HepG2 (cell line): Measurements from ENCODE around the gene LIPC. TPM values are rescaled to one million over a fixed set of nuclear protein-coding genes. Genes with fewer than 3 reads are reported as not detected.

Experiments
- ATF7 ChIP-seq, 2 experiments: fragments of 450-650 bp in 1 of 2; sonication (generic) in 1 of 2; formaldehyde crosslinking in 1 of 2; IDR thresholded peaks; 2 replicates each; pipeline versions ENCODE4 v1.4.0 to v1.6.1; 2016 to 2020; ENCODE audit warnings: antibody characterized with exemption in 1 of 2, mild to moderate bottlenecking in 1 of 2, missing genetic modification reagents in 1 of 2
- CENPX ChIP-seq: sonication (generic); formaldehyde crosslinking; IDR thresholded peaks from 2 replicates; pipeline ENCODE4 v1.9.0; 2021; ENCODE audit warnings: mild to moderate bottlenecking, missing genetic modification reagents, moderate library complexity
- CREM ChIP-seq, 2 experiments: sonication (generic) in 1 of 2; formaldehyde crosslinking in 1 of 2; IDR thresholded peaks; 2 replicates each; pipeline versions ENCODE4 v1.4.0 to v1.6.1; 2016 to 2020; ENCODE audit warnings: antibody characterized with exemption in 1 of 2, mild to moderate bottlenecking in 1 of 2, missing genetic modification reagents in 1 of 2
- KLF11 ChIP-seq: IDR thresholded peaks from 2 replicates; pipeline ENCODE4 v1.6.1; 2016; ENCODE audit warnings: missing compliant biosample characterization
- MEIS1 ChIP-seq: sonication (generic); formaldehyde crosslinking; IDR thresholded peaks from 2 replicates; pipeline ENCODE4 v1.9.0; 2021; ENCODE audit warnings: mild to moderate bottlenecking, missing genetic modification reagents, moderate library complexity, borderline replicate concordance
- POLR2AphosphoS2 ChIP-seq: IDR thresholded peaks from 2 replicates; pipeline ENCODE4 v1.6.1; 2011; ENCODE audit warnings: low read depth, low read length, improper control_type of control experiment
- RXRA ChIP-seq: sonication (generic); formaldehyde crosslinking; IDR thresholded peaks from 2 replicates; pipeline ENCODE4 v1.5.1; 2020; ENCODE audit warnings: missing genetic modification reagents
- TBX2 ChIP-seq: sonication (generic); formaldehyde crosslinking; IDR thresholded peaks from 2 replicates; pipeline ENCODE4 v1.5.0; 2020; ENCODE audit warnings: missing genetic modification reagents, mild to moderate bottlenecking, borderline replicate concordance
- TRIM24 ChIP-seq: sonication (generic); formaldehyde crosslinking; IDR thresholded peaks from 2 replicates; pipeline ENCODE4 v1.8.0; 2022; ENCODE audit warnings: mild to moderate bottlenecking, missing genetic modification reagents
- XBP1 ChIP-seq: sonication (generic); formaldehyde crosslinking; IDR thresholded peaks from 2 replicates; pipeline ENCODE4 v1.5.0; 2020; ENCODE audit warnings: missing genetic modification reagents
- ZFAT ChIP-seq: sonication (generic); formaldehyde crosslinking; conservative IDR thresholded peaks from 2 replicates; pipeline ENCODE4 v1.8.1; 2023; ENCODE audit warnings: missing genetic modification reagents, inconsistent platforms
- ZNF253 ChIP-seq: sonication (generic); formaldehyde crosslinking; IDR thresholded peaks from 2 replicates; pipeline ENCODE4 v1.8.0; 2022; ENCODE audit warnings: mild to moderate bottlenecking, missing genetic modification reagents, borderline replicate concordance
- ZNF354B ChIP-seq: sonication (generic); formaldehyde crosslinking; IDR thresholded peaks from 2 replicates; pipeline ENCODE4 v1.8.0; 2022; ENCODE audit warnings: mild to moderate bottlenecking, missing genetic modification reagents
- ZNF672 ChIP-seq: sonication (generic); formaldehyde crosslinking; IDR thresholded peaks from 2 replicates; pipeline ENCODE4 v1.8.1; 2022; ENCODE audit warnings: missing genetic modification reagents
- ZNF746 ChIP-seq: sonication (generic); formaldehyde crosslinking; IDR thresholded peaks from 2 replicates; pipeline ENCODE4 v1.8.0; 2022; ENCODE audit warnings: mild to moderate bottlenecking, missing genetic modification reagents
- ZNF772 ChIP-seq: sonication (generic); formaldehyde crosslinking; IDR thresholded peaks from 2 replicates; pipeline ENCODE4 v1.5.0; 2020; ENCODE audit warnings: mild to moderate bottlenecking, missing genetic modification reagents
- ZNF776 ChIP-seq: sonication (generic); formaldehyde crosslinking; IDR thresholded peaks from 2 replicates; pipeline ENCODE4 v1.4.0; 2020; ENCODE audit warnings: mild to moderate bottlenecking, missing genetic modification reagents
- ZNF777 ChIP-seq: sonication (generic); formaldehyde crosslinking; IDR thresholded peaks from 2 replicates; pipeline ENCODE4 v1.4.0; 2020; ENCODE audit warnings: missing genetic modification reagents
- ZNF878 ChIP-seq: sonication (generic); formaldehyde crosslinking; IDR thresholded peaks from 2 replicates; pipeline ENCODE4 v1.8.1; 2023; ENCODE audit warnings: mild to moderate bottlenecking, missing genetic modification reagents, moderate library complexity
- polyA plus RNA-seq, 8 experiments: library from polyadenylated mRNA; depleted of rRNA in 3 of 8; stranded (reverse) in 7 of 8; unstranded in 1 of 8; fragments of >200 nt; fragmentation: Illumina TruSeq in 4 of 8; extraction: Trizol in 4 of 8; gene quantifications; 2 replicates each; pipeline versions ENCODE4 v1.2.1 to v1.2.3, GENCODE V29; 2011 to 2016; ENCODE audit warnings: low read depth in 4 of 8, missing spikeins in 1 of 8, mixed read lengths in 1 of 8; ENCODE audit not compliant: insufficient read depth in 1 of 8
- total RNA-seq, 5 experiments: library from RNA; depleted of rRNA; stranded (reverse); fragments of >200 nt; fragmentation: Illumina TruSeq; extraction: Trizol; gene quantifications; 2 replicates each; pipeline ENCODE4 v1.2.3, GENCODE V29; 2016; ENCODE audit warnings: low read depth in 1 of 5
- TF ChIP-seq, protein P1 (sequence below): sonication (generic); formaldehyde crosslinking; IDR thresholded peaks from 2 replicates; pipeline ENCODE4 v1.4.0; 2020; ENCODE audit warnings: missing genetic modification reagents
- TF ChIP-seq, protein P2 (sequence below): sonication (generic); formaldehyde crosslinking; IDR thresholded peaks from 2 replicates; pipeline ENCODE4 v1.5.0; 2020; ENCODE audit warnings: mild to moderate bottlenecking, missing genetic modification reagents, moderate library complexity
- TF ChIP-seq, protein P3 (sequence below): sonication (generic); formaldehyde crosslinking; IDR thresholded peaks from 2 replicates; pipeline ENCODE4 v1.9.0; 2021; ENCODE audit warnings: missing genetic modification reagents, mild to moderate bottlenecking, borderline replicate concordance
- TF ChIP-seq, protein P4 (sequence below): sonication (generic); formaldehyde crosslinking; IDR thresholded peaks from 2 replicates; pipeline ENCODE4 v1.4.0; 2020; ENCODE audit warnings: missing genetic modification reagents, mild to moderate bottlenecking, borderline replicate concordance

The LIPC gene
- total and polyA plus RNA-seq, 2 of the 13 experiments (the other 11 are each of a cell fraction or from before 2014, with no cell fraction given) = 26.0 to 38.0 TPM

DNA sequence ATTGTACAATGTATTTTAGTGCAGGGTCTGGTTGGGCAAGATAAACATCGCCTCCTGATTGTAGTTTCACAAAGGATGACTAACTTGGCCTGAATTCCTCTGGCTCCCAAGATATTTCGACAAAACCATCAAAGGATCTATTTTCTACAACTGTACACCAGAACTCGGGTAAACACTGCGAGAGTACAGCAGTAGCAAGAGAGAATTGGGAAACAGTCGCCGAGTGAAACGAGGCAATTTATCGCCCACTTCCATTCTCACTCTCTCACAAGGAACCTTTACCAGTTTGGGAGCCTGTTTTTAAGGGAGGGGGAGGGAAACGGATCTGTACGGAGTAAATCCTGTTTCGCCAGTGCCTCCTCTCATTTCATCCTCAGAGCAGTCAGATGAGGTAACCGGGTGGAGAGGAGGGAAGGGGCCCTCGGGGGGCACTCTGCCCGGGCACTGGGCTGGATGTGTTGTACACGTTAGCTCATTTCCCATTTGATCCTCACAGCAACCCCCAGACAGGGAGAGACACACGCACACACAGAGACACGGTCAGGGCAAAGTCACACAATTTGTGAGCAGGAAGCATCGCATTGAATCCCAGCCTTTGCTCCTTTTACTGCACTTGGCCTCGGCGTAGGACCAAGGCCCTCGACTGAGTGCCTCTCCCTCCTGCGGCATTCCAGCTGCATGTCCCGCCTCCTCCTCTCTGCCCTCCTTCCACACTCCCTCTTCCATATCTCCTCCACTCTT lies 120.1 kb downstream of the LIPC start (continued):
- TF ChIP-seq, protein P1, sequence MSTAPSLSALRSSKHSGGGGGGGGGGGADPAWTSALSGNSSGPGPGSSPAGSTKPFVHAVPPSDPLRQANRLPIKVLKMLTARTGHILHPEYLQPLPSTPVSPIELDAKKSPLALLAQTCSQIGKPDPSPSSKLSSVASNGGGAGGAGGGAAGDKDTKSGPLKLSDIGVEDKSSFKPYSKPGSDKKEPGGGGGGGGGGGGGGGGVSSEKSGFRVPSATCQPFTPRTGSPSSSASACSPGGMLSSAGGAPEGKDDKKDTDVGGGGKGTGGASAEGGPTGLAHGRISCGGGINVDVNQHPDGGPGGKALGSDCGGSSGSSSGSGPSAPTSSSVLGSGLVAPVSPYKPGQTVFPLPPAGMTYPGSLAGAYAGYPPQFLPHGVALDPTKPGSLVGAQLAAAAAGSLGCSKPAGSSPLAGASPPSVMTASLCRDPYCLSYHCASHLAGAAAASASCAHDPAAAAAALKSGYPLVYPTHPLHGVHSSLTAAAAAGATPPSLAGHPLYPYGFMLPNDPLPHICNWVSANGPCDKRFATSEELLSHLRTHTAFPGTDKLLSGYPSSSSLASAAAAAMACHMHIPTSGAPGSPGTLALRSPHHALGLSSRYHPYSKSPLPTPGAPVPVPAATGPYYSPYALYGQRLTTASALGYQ (CRISPR knock-in tag) = no peak
- TF ChIP-seq ZNF777 (CRISPR knock-in tag) (no peak), ZNF746 (CRISPR knock-in tag) (no peak), ATF7 (IDR thresholded peaks at IDR 0.05) (no peak), ATF7 (CRISPR knock-in tag; IDR thresholded peaks at IDR 0.05) (no peak), ZNF772 (CRISPR knock-in tag) (no peak), TRIM24 (no peak), ZNF878 (CRISPR knock-in tag) (no peak), ZNF672 (no peak), ZNF253 (CRISPR knock-in tag) (no peak), CREM (IDR thresholded peaks at IDR 0.05) (peak; percentile 62; the same call in 1 of the 2 replicates), CREM (CRISPR knock-in tag; IDR thresholded peaks at IDR 0.05) (no peak), ZNF354B (CRISPR knock-in tag) (no peak), ZFAT (CRISPR knock-in tag) (no peak), MEIS1 (CRISPR knock-in tag) (no peak), KLF11 (no peak), TBX2 (peak; percentile 65; the same call in 1 of the 2 replicates), RXRA (CRISPR knock-in tag) (0 out of 2 replicates have a peak, but pooled peaks have one; percentile 19), CENPX (CRISPR knock-in tag) (no peak), XBP1 (no peak), POLR2AphosphoS2 (no peak), ZNF776 (no peak)
- TF ChIP-seq, protein P2, sequence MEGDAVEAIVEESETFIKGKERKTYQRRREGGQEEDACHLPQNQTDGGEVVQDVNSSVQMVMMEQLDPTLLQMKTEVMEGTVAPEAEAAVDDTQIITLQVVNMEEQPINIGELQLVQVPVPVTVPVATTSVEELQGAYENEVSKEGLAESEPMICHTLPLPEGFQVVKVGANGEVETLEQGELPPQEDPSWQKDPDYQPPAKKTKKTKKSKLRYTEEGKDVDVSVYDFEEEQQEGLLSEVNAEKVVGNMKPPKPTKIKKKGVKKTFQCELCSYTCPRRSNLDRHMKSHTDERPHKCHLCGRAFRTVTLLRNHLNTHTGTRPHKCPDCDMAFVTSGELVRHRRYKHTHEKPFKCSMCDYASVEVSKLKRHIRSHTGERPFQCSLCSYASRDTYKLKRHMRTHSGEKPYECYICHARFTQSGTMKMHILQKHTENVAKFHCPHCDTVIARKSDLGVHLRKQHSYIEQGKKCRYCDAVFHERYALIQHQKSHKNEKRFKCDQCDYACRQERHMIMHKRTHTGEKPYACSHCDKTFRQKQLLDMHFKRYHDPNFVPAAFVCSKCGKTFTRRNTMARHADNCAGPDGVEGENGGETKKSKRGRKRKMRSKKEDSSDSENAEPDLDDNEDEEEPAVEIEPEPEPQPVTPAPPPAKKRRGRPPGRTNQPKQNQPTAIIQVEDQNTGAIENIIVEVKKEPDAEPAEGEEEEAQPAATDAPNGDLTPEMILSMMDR (CRISPR knock-in tag) = no peak
- TF ChIP-seq, protein P3, sequence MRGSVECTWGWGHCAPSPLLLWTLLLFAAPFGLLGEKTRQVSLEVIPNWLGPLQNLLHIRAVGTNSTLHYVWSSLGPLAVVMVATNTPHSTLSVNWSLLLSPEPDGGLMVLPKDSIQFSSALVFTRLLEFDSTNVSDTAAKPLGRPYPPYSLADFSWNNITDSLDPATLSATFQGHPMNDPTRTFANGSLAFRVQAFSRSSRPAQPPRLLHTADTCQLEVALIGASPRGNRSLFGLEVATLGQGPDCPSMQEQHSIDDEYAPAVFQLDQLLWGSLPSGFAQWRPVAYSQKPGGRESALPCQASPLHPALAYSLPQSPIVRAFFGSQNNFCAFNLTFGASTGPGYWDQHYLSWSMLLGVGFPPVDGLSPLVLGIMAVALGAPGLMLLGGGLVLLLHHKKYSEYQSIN (CRISPR knock-in tag) = no peak
- TF ChIP-seq, protein P4, sequence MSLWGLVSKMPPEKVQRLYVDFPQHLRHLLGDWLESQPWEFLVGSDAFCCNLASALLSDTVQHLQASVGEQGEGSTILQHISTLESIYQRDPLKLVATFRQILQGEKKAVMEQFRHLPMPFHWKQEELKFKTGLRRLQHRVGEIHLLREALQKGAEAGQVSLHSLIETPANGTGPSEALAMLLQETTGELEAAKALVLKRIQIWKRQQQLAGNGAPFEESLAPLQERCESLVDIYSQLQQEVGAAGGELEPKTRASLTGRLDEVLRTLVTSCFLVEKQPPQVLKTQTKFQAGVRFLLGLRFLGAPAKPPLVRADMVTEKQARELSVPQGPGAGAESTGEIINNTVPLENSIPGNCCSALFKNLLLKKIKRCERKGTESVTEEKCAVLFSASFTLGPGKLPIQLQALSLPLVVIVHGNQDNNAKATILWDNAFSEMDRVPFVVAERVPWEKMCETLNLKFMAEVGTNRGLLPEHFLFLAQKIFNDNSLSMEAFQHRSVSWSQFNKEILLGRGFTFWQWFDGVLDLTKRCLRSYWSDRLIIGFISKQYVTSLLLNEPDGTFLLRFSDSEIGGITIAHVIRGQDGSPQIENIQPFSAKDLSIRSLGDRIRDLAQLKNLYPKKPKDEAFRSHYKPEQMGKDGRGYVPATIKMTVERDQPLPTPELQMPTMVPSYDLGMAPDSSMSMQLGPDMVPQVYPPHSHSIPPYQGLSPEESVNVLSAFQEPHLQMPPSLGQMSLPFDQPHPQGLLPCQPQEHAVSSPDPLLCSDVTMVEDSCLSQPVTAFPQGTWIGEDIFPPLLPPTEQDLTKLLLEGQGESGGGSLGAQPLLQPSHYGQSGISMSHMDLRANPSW = no peak
